Esophagus squamous epithelium (tissue), 4 donors: ENCODE results near the gene ARMH3.

Experiments
- POLR2A ChIP-seq, 4 donors: fragments of 450-650 bp; IDR thresholded peaks; one replicate each; pipeline ENCODE4 v1.6.1; 2017; ENCODE audit warnings: antibody characterized with exemption in 4 of 4, mild to moderate bottlenecking in 4 of 4, moderate library complexity in 3 of 4
- TF ChIP-seq, protein P1 (sequence below), 6 experiments: fragments of 450-650 bp in 4 of 6; fragments of 200-600 bp in 2 of 6; sonication (generic) in 2 of 6; IDR thresholded peaks; one replicate each; pipeline ENCODE4 v1.5.1; 2016 to 2019; ENCODE audit warnings: antibody characterized with exemption in 6 of 6, mild to moderate bottlenecking in 4 of 6, moderate library complexity in 4 of 6

- TF ChIP-seq, protein P1, sequence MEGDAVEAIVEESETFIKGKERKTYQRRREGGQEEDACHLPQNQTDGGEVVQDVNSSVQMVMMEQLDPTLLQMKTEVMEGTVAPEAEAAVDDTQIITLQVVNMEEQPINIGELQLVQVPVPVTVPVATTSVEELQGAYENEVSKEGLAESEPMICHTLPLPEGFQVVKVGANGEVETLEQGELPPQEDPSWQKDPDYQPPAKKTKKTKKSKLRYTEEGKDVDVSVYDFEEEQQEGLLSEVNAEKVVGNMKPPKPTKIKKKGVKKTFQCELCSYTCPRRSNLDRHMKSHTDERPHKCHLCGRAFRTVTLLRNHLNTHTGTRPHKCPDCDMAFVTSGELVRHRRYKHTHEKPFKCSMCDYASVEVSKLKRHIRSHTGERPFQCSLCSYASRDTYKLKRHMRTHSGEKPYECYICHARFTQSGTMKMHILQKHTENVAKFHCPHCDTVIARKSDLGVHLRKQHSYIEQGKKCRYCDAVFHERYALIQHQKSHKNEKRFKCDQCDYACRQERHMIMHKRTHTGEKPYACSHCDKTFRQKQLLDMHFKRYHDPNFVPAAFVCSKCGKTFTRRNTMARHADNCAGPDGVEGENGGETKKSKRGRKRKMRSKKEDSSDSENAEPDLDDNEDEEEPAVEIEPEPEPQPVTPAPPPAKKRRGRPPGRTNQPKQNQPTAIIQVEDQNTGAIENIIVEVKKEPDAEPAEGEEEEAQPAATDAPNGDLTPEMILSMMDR (IDR thresholded peaks at IDR 0.05): peak in 5 of 6 experiments; percentile 21 to 60 (median 33)
- TF ChIP-seq POLR2A (IDR thresholded peaks at IDR 0.05): no peak
Measured at GRCh38 chr10:101843032-101844021, 212.6 kb downstream of the ARMH3 start, which contains the start of gene KCNIP2.
